Measurements from ENCODE around the gene CADM1.

- no peak for TF ChIP-seq CTCF (IDR thresholded peaks at IDR 0.05)
- no peak for TF ChIP-seq EP300 (IDR thresholded peaks at IDR 0.05)
- no peak for TF ChIP-seq POLR2A (IDR thresholded peaks at IDR 0.05)
Observed at GRCh38 chr11:115207166-115207591, 297.0 kb downstream of the CADM1 start.
